WTC11 (cell line): Measurements from ENCODE around the gene ATG101. TPM values are rescaled to one million over a fixed set of nuclear protein-coding genes. Genes with fewer than 3 reads are reported as not detected.

Experiments
- ATAC-seq: fragments of 200-7000 bp; cut with Tn5 transposase; 2 replicates; pipeline ENCODE4 v1.10.0; 2021; ENCODE audit warnings: mild to moderate bottlenecking, moderate library complexity
- CTCF ChIA-PET: fragments of 300-600 bp; sonication (Branson Sonifier 250); formaldehyde crosslinking; loops from one replicate; lab custom pipeline; 2021; ENCODE audit warnings: antibody characterized with exemption; lab: Charles Lee
- POLR2A ChIA-PET: fragments of 350-600 bp; sonication (Branson Sonifier 250); formaldehyde crosslinking; loops from one replicate; lab custom pipeline; 2021; ENCODE audit warnings: antibody characterized with exemption; lab: Charles Lee
- DNase-seq: peaks from one replicate; pipeline ENCODE4 v3.0.0; 2021; ENCODE audit warnings: low spot score
- H3K27ac Mint-ChIP-seq: 2 replicates; pipeline ENCODE4 v1.8.0; 2021; ENCODE audit warnings: mixed read lengths
- H3K27me3 Mint-ChIP-seq: 2 replicates; pipeline ENCODE4 v1.8.0; 2021; ENCODE audit warnings: low read depth, mild to moderate bottlenecking, moderate library complexity, mixed read lengths
- H3K36me3 Mint-ChIP-seq: 2 replicates; pipeline ENCODE4 v1.8.0; 2021; ENCODE audit warnings: mixed read lengths
- H3K4me1 Mint-ChIP-seq: 2 replicates; pipeline ENCODE4 v1.8.0; 2022; ENCODE audit warnings: mixed read lengths
- H3K4me3 Mint-ChIP-seq: 2 replicates; pipeline ENCODE4 v1.8.0; 2021; ENCODE audit warnings: mild to moderate bottlenecking, moderate library complexity, mixed read lengths
- H3K9me3 Mint-ChIP-seq: 2 replicates; pipeline ENCODE4 v1.8.0; 2021; ENCODE audit warnings: mixed read lengths
- CDX4 ChIP-seq: fragments of 250-450 bp; sonication (Bioruptor Pico); IDR thresholded peaks from 2 replicates; pipeline ENCODE4 v1.9.0; 2021; ENCODE audit warnings: moderate library complexity, mild to moderate bottlenecking, inconsistent platforms, borderline replicate concordance
- E2F1 ChIP-seq: sonication (generic); formaldehyde crosslinking; IDR thresholded peaks from 2 replicates; pipeline ENCODE4 v1.8.0; 2022; ENCODE audit warnings: mild to moderate bottlenecking, missing genetic modification reagents
- ETV6 ChIP-seq: sonication (generic); formaldehyde crosslinking; IDR thresholded peaks from 2 replicates; pipeline ENCODE4 v1.8.1; 2022; ENCODE audit warnings: mild to moderate bottlenecking, missing genetic modification reagents
- FOXJ3 ChIP-seq: sonication (generic); formaldehyde crosslinking; IDR thresholded peaks from 2 replicates; pipeline ENCODE4 v1.9.0; 2021; ENCODE audit warnings: missing genetic modification reagents, mild to moderate bottlenecking, borderline replicate concordance
- HMGA2 ChIP-seq: fragments of 250-450 bp; sonication (Bioruptor Pico); IDR thresholded peaks from 2 replicates; pipeline ENCODE4 v1.4.0; 2021; ENCODE audit warnings: mild to moderate bottlenecking, moderate library complexity
- MLX ChIP-seq: sonication (generic); formaldehyde crosslinking; IDR thresholded peaks from 2 replicates; pipeline ENCODE4 v1.8.1; 2023; ENCODE audit warnings: mild to moderate bottlenecking, missing genetic modification reagents, moderate library complexity
- NR2C2 ChIP-seq: sonication (generic); formaldehyde crosslinking; IDR thresholded peaks from 2 replicates; pipeline ENCODE4 v1.8.0; 2022; ENCODE audit warnings: mild to moderate bottlenecking, missing genetic modification reagents
- NR3C1 ChIP-seq: sonication (generic); formaldehyde crosslinking; conservative IDR thresholded peaks from 2 replicates; pipeline ENCODE4 v1.8.1; 2023; ENCODE audit warnings: low read depth, mild to moderate bottlenecking, missing genetic modification reagents
- PRDM15 ChIP-seq: sonication (generic); formaldehyde crosslinking; IDR thresholded peaks from 2 replicates; pipeline ENCODE4 v1.8.0; 2022; ENCODE audit warnings: missing genetic modification reagents
- PREB ChIP-seq: sonication (generic); formaldehyde crosslinking; IDR thresholded peaks from 2 replicates; pipeline ENCODE4 v1.8.1; 2022; ENCODE audit warnings: mild to moderate bottlenecking, missing genetic modification reagents, moderate library complexity, borderline replicate concordance
- RELA ChIP-seq: sonication (generic); formaldehyde crosslinking; IDR thresholded peaks from 2 replicates; pipeline ENCODE4 v1.8.1; 2022; ENCODE audit warnings: missing genetic modification reagents, mild to moderate bottlenecking, borderline replicate concordance
- TEAD4 ChIP-seq: sonication (generic); formaldehyde crosslinking; IDR thresholded peaks from 2 replicates; pipeline ENCODE4 v1.8.0; 2022; ENCODE audit warnings: mild to moderate bottlenecking, missing genetic modification reagents
- ZMAT4 ChIP-seq: fragments of 250-450 bp; sonication (Bioruptor Pico); IDR thresholded peaks from 2 replicates; pipeline ENCODE4 v1.9.0; 2021; ENCODE audit warnings: mild to moderate bottlenecking
- ZNF263 ChIP-seq: sonication (generic); formaldehyde crosslinking; IDR thresholded peaks from 2 replicates; pipeline ENCODE4 v1.8.1; 2022; ENCODE audit warnings: low read depth, mild to moderate bottlenecking, moderate library complexity, missing genetic modification reagents
- ZNF317 ChIP-seq: sonication (generic); formaldehyde crosslinking; IDR thresholded peaks from 2 replicates; pipeline ENCODE4 v1.8.1; 2023; ENCODE audit warnings: low read depth, mild to moderate bottlenecking, moderate library complexity, missing genetic modification reagents, borderline replicate concordance
- ZNF416 ChIP-seq: fragments of 250-450 bp; sonication (Bioruptor Pico); IDR thresholded peaks from 2 replicates; pipeline ENCODE4 v1.9.0; 2021; ENCODE audit warnings: mild to moderate bottlenecking, inconsistent platforms
- ZSCAN18 ChIP-seq: fragments of 250-450 bp; sonication (Bioruptor Pico); IDR thresholded peaks from 2 replicates; pipeline ENCODE4 v2.1.2; 2022; ENCODE audit warnings: mild to moderate bottlenecking, moderate library complexity
- total RNA-seq: library from RNA; stranded (reverse); gene quantifications from 3 replicates; pipeline ENCODE4 v1.2.3, GENCODE V29; 2021

ATG101 gene
- total RNA-seq, 1 experiment from 2014 or later: 52.1 TPM

GRCh38 chr12:52055731-52056711, 13.8 kb upstream of the ATG101 start:
- CTCF ChIA-PET: interaction anchor here (1.0 to 2.3 kb wide), 3 partner anchors 13 to 64 kb away, joined by 3 to 16 read pairs (median 3); no protein-coding TSS in a partner anchor
- no peak overlapping the region for H3K27ac Mint-ChIP-seq
- no peak for ATAC-seq
- 0 out of 2 replicates have a peak, but pooled peaks cover 3% of the 10 kb centered on the region for H3K36me3 Mint-ChIP-seq
- peaks cover 15% of the 10 kb centered on the region for H3K27me3 Mint-ChIP-seq
- POLR2A ChIA-PET: no interaction called here
- H3K4me3 Mint-ChIP-seq: no peak overlapping the region
- TF ChIP-seq PREB (CRISPR knock-in tag) (no peak), ZNF263 (CRISPR knock-in tag) (no peak), TEAD4 (CRISPR knock-in tag) (no peak), ZMAT4 (CRISPR knock-in tag) (no peak), HMGA2 (no peak), E2F1 (CRISPR knock-in tag) (no peak), RELA (no peak), CDX4 (CRISPR knock-in tag) (no peak), ETV6 (CRISPR knock-in tag) (no peak), FOXJ3 (CRISPR knock-in tag) (no peak), ZNF317 (no peak), MLX (no peak)
- H3K4me1 Mint-ChIP-seq: peaks cover 13% of the 10 kb centered on the region
- H3K9me3 Mint-ChIP-seq: no peaks in the 10 kb centered on the region
- no peak for DNase-seq

- POLR2A ChIA-PET: no interaction called here
- CTCF ChIA-PET: interaction anchor here (0.9 to 2.3 kb wide), 4 partner anchors 26 to 31 kb away, joined by 3 to 16 read pairs (median 6); no protein-coding TSS in a partner anchor
- H3K27me3 Mint-ChIP-seq: peaks cover 6% of the 10 kb centered on the region
- no peak overlapping the region for H3K4me3 Mint-ChIP-seq
- H3K4me1 Mint-ChIP-seq: peaks cover 7% of the 10 kb centered on the region
- DNase-seq (no peak), ATAC-seq (no peak)
- H3K9me3 Mint-ChIP-seq: no peaks in the 10 kb centered on the region
- H3K27ac Mint-ChIP-seq: no peak overlapping the region
- H3K36me3 Mint-ChIP-seq: 0 out of 2 replicates have a peak, but pooled peaks cover 3% of the 10 kb centered on the region
- TF ChIP-seq NR3C1 (CRISPR knock-in tag) (no peak), NR2C2 (CRISPR knock-in tag) (no peak), ZSCAN18 (CRISPR knock-in tag) (no peak), HMGA2 (no peak), ZNF317 (no peak), RELA (no peak), PRDM15 (CRISPR knock-in tag) (no peak), MLX (no peak), ZNF416 (CRISPR knock-in tag) (no peak)
Observed at GRCh38 chr12:52056801-52057637, 12.8 kb upstream of the ATG101 start.
